ENCODE measurements around the gene GALNT18. TPM values are rescaled to one million over a fixed set of nuclear protein-coding genes. Genes with fewer than 3 reads are reported as not detected.

GALNT18 gene
- polyA plus RNA-seq, 3 donors, result 9.4 to 16.5 (median 9.6) TPM

DNA sequence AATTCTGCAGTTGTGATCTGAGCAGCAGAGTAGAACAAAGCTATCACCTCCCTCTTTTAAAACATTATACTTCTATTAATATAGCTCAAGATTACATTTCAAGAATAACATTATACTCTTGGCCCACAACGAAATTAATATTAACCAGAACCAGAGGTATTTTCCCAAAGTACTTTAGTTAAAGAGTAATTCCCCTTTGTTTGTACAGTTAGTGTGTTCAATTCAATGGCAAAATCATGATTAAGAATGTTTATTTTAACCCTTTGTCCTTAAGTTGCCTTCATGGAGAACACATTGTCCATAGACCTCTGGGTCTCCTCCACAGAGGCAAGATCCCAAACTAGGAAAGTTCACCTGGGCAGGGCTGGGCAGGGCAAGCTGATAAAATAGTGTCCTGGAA lies 180.7 kb downstream of the GALNT18 start:
- 28 to 89% (median 83%) methylated on average over 1 of the region's 1 CpG for WGBS, 3 donors
- no peak overlapping the region for H3K27ac ChIP-seq (ENCODE audit: low read depth, low read length)

- WGBS, 3 donors, result 84 to 87% (median 85%) methylated on average over 6 of the region's 6 CpGs
Measured at GRCh38 chr11:11440144-11440543, 181.7 kb downstream of the GALNT18 start.

GRCh38 chr11:11439591-11439990 lies 182.2 kb downstream of the GALNT18 start:
- WGBS, 3 donors, result 94 to 97% (median 95%) methylated on average over 2 of the region's 2 CpGs

More at GRCh38 chr11:11440144-11440543, 181.7 kb downstream of the GALNT18 start:
- no peak overlapping the region for H3K27ac ChIP-seq (ENCODE audit: low read depth, low read length)

DNA sequence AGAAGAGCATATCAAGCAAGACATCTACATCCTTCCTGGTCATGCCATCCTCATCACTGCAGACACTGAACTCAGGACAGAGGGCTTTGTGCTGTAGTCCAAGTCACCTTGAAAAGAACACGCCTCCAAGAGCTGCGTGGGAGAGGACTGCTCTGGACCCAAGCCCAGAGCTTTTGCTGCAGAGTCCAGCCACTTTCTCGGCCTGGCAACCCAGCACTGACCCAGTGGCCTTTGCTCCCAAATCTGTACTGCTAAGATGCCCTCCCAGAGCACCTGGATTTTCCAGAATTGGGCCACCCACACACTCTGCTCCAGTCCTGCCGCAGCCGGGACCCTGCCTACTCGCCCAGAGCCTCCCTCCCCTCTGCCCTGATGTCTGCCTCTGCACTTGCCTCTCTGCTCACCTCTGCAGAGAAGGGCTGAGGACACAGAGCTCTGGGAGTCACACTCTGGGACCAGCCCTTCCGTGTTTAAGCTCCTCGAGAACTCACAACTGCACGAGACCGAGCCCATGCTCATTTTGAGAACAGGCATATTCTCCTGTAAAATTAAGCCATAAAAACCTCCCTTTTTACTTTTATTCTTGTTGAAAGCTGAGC lies 185.0 kb downstream of the GALNT18 start:
- whole genome bisulfite sequencing, 3 donors, result 66 to 84% (median 76%) methylated on average over 10 of the region's 10 CpGs
- H3K27ac ChIP-seq (ENCODE audit: low read depth, low read length), result no peak overlapping the region

More at GRCh38 chr11:11439591-11439990, 182.2 kb downstream of the GALNT18 start:
- H3K27ac ChIP-seq (ENCODE audit: low read depth, low read length), result no peak overlapping the region

GRCh38 chr11:11435635-11436034 lies 186.2 kb downstream of the GALNT18 start:
- 74 to 83% (median 75%) methylated on average over 12 of the region's 12 CpGs for WGBS, 3 donors
- H3K27ac ChIP-seq (ENCODE audit: low read depth, low read length), result no peak overlapping the region

DNA sequence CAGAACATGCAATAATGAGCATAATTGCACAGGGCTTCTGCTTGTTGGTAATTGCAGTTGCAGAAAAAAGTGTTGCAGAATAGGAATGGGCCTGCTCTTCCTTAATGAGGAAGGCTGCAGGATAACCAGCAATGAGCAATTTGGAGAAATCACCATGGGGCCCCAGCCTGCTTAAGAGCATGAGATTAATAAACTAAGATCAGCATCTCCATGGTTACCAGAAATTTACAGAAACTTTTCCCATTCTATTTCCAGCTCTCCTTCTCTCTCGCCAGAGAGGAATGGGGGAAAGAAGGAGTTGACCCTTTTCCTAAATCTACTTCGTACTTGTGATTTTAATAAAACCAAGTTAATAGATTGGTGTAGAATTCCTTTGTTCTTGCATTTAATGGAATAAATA lies 187.8 kb downstream of the GALNT18 start:
- H3K27ac ChIP-seq (ENCODE audit: low read depth, low read length), result no peak overlapping the region
- WGBS, 3 donors, result 73 to 92% (median 85%) methylated on average over 2 of the region's 2 CpGs

GRCh38 chr11:11432621-11433319 lies 189.0 kb downstream of the GALNT18 start:
- WGBS, 3 donors, result 92 to 96% (median 92%) methylated on average over 13 of the region's 13 CpGs
- H3K27ac ChIP-seq (ENCODE audit: low read depth, low read length), result no peak overlapping the region

DNA sequence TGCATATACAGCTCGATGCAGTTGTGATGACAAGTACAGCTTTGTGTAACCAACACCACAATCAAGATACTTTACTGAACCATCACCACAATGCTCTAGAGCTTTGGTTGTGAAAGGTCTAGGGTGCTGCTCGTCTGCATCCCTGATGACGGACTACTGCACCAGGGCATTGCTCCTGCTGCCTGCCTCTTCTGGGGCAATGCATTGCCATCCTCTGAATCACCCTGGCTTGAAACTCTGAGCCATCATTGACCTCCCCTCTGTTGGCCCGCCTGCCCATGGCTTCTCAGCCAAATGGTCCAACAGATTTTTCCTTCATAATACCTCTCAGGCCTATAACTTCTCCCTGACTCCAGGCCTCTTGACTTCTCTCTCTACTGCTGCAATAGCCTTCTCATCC lies 191.4 kb downstream of the GALNT18 start:
- WGBS, 3 donors, result 91 to 96% (median 96%) methylated on average over 4 of the region's 4 CpGs
- no peak overlapping the region for H3K27ac ChIP-seq (ENCODE audit: low read depth, low read length)

DNA sequence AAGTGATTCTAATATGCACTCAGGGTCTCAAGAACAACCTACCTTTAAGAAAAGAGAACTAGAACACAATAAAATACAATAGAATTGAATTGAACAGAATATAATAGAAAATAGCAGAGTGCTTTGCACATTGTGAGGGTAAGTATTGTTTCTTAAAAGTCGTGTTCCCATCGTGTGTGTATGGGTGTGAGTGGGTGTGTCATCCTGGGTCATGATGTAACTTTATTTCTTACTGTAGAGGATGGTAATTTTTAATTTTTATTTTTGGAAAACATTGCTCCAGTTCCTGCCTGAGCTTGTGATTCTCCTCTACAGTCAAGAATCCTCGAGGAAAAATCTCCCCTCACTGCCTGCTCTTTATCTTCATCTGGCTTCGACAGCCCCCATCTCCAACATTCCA lies 193.1 kb downstream of the GALNT18 start:
- no peak overlapping the region for H3K27ac ChIP-seq (ENCODE audit: low read depth, low read length)
- WGBS, 3 donors, result 67 to 69% (median 69%) methylated on average over 4 of the region's 4 CpGs

- H3K27ac ChIP-seq (ENCODE audit: low read depth, low read length), result no peak overlapping the region
- 49 to 69% (median 58%) methylated on average over 5 of the region's 5 CpGs for WGBS, 3 donors
Measured at GRCh38 chr11:11427542-11427941, 194.3 kb downstream of the GALNT18 start.

DNA sequence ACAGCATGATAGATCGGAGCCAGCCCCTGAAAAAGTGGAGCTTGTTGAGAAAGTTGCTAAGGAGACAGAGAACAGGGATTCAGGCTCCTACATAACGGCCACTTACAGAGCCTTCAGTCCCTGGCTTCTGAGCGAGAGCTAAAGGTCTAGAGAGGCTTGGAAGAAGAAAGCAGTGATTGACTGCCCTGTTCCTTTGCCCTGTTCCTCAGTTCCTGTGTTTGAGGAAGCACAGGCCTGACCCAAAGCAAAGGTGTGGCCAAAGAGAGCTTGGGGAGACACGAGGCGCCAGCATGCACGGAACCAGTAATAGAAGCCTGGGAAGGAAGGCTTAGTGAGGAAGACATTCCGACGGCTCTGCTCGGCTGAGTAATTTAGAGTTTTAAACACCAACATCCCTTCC lies 194.7 kb downstream of the GALNT18 start:
- 61 to 85% (median 69%) methylated on average over 9 of the region's 9 CpGs for WGBS, 3 donors
- H3K27ac ChIP-seq (ENCODE audit: low read depth, low read length), result no peak overlapping the region

DNA sequence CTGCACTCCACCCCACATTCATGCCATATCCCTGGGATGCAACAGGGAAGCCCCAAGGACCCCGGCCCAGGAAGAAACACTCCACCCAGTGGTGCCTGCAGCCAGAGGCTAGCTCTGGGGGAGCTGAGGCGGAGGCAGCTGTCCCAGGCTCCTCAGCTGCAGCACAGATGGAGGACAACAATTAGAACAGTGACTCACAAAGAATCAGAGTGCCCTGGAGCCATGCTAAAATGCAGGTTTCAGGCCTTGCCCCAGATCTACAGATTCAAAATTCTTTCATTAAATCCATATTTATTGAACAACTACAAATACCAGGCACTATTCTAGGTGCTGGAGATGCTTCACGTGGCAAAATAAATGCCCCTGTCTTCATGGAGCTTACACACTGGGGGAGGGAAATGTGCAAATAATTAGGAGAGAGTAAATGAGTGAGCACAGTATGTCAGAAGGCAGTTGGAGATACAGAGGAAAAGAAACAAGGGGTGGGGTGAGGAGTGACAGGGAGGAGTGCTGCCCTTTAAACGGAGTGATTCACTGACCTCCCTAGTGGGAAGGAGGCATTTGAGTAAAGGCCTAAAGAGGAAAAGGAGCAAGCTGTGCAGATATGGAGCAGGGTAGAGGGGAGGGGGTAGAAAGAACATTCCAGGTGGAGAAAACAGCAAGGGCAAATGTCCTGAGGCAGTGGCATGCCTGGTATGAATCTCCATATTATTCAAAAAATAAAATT lies 195.4 kb downstream of the GALNT18 start:
- WGBS, 3 donors, result 77 to 91% (median 83%) methylated on average over 4 of the region's 4 CpGs
- no peak overlapping the region for H3K27ac ChIP-seq (ENCODE audit: low read depth, low read length)

- H3K27ac ChIP-seq (ENCODE audit: low read depth, low read length), result no peak overlapping the region
- WGBS, 3 donors, result 83 to 95% (median 89%) methylated on average over 5 of the region's 5 CpGs
Measured at GRCh38 chr11:11425806-11426205, 196.0 kb downstream of the GALNT18 start.

DNA sequence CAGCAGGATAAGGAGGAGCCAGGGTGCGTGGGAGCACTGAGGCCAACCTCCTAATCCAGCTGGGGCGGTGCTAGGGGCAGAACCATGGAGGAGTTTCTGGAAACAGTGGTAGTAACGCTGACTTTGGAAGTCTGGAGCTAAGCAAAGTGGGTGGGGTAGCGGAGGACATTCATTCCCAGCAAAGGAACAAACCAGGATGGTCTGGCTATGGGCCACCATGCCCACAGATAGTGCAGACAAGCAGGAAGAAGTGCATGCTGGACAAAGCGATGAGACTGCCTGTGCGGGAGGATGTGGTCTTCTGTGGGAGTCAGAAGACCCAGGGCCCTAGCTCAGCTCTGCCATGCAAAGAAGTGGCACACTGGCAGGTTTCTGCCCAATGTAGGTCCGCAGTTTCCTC lies 197.1 kb downstream of the GALNT18 start:
- WGBS, 3 donors, result 93 to 96% (median 94%) methylated on average over 7 of the region's 7 CpGs
- H3K27ac ChIP-seq (ENCODE audit: low read depth, low read length), result no peak overlapping the region

GRCh38 chr11:11422411-11423128 lies 199.2 kb downstream of the GALNT18 start:
- no peak overlapping the region for H3K27ac ChIP-seq (ENCODE audit: low read depth, low read length)
- 78 to 97% (median 88%) methylated on average over 5 of the region's 5 CpGs for WGBS, 3 donors

DNA sequence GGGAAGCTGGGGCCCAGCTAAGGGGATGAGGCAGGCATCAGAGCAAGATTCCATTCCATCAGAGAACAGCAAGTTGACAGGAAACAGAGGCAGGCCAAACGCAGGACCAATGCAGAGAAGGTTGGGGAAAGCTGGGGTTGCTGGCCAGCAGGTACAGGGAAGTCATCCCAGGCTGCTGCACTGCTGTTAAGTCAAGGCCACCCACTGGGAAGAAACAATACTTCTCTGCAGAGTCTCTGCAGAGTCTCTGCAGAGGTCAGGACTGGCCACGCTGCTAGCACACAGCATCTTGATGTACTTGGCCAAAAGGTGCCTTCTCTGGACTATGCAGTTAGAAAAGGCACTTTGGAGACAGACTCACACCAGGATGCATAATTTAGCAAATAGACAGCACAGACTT lies 200.3 kb downstream of the GALNT18 start:
- no peak overlapping the region for H3K27ac ChIP-seq (ENCODE audit: low read depth, low read length)
- 48 to 100% (median 49%) methylated on average over 1 to 2 of the region's 2 CpGs for WGBS, 3 donors

GRCh38 chr11:11420899-11421285 lies 200.9 kb downstream of the GALNT18 start:
- no peak overlapping the region for H3K27ac ChIP-seq (ENCODE audit: low read depth, low read length)
- WGBS, 3 donors, result 61 to 75% (median 67%) methylated on average over 5 of the region's 5 CpGs

- WGBS, 3 donors, result 76 to 94% (median 79%) methylated on average over 4 of the region's 4 CpGs
- no peak overlapping the region for H3K27ac ChIP-seq (ENCODE audit: low read depth, low read length)
Measured at GRCh38 chr11:11420191-11420898, 201.5 kb downstream of the GALNT18 start.

Data from adipose tissue (tissue), 3 donors.